ENCODE results near the gene RFX8. TPM values are rescaled to one million over a fixed set of nuclear protein-coding genes. Genes with fewer than 3 reads are reported as not detected.

The RFX8 gene
- polyA plus RNA-seq, 2 donors, result 0.08 TPM

DNA sequence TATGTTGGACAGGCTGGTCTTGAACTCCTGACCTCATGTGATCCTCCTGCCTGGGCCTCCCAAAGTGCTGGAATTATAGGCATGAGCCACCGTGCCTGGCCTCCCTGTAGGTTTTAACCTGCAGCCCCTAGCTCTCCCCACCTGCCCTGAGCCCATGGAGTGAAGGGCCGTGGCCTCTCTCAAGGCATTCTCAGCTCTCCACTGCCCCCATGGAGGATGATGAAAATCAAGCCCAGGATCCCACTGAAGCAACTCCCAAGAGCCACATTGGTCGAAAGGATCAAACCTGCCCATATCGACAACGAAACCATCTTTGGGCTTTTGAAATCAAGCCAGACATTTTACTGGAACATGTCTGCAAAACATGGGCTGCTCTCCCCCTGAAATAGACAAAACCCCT is 65.2 kb downstream of the RFX8 start:
- Histone ChIP-seq H3K4me1 (ENCODE audit: control insufficient read depth in 2 of 2, insufficient read depth in 2 of 2, low read length in 1 of 2) (no peaks in the 10 kb centered on the region), H3K27me3 (ENCODE audit: control insufficient read depth in 1 of 2, insufficient read depth in 2 of 2, low read length in 2 of 2) (no peaks in the 10 kb centered on the region), H3K27ac (ENCODE audit: low read depth in 2 of 2, low read length in 1 of 2) (no peak overlapping the region), H3K4me3 (ENCODE audit: low read depth in 1 of 2, low read length in 2 of 2) (no peak overlapping the region), H3K9me3 (ENCODE audit: control insufficient read depth in 2 of 2, insufficient read depth in 1 of 2, low read depth in 1 of 2, low read length in 1 of 2) (no peaks in the 10 kb centered on the region), H3K36me3 (ENCODE audit: control insufficient read depth in 2 of 2, insufficient read depth in 2 of 2, low read length in 1 of 2) (no peaks in the 10 kb centered on the region)
- 85 to 89% methylated on average over 5 of the region's 5 CpGs for WGBS, 2 donors

DNA sequence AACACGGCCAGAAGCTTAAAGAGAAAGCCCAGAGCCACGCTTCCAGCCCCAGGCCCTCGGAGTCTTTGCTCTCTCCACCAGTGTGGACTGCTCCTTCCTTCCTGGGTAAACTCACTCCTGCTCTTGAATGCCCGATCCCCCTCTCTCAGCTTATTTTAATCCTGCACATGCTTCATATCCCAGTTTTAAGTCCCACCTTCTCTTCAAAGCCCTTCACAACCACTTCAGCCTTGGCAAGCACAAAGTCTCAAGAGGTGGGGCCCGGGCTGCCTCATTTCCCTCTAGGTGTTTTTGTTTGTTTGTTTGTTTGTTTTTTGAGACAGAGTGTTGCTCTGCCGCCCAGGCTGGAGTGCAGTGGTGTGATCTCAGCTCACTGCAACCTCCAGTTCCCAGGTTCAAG is 66.0 kb downstream of the RFX8 start:
- WGBS, 2 donors, result 74 to 79% methylated on average over 6 of the region's 6 CpGs
- no peak overlapping the region for H3K27ac ChIP-seq (ENCODE audit: low read depth in 2 of 2, low read length in 1 of 2)
- H3K27me3 ChIP-seq (ENCODE audit: control insufficient read depth in 1 of 2, insufficient read depth in 2 of 2, low read length in 2 of 2), result no peaks in the 10 kb centered on the region
- no peak overlapping the region for H3K4me3 ChIP-seq (ENCODE audit: low read depth in 1 of 2, low read length in 2 of 2)
- no peaks in the 10 kb centered on the region for H3K36me3 ChIP-seq (ENCODE audit: control insufficient read depth in 2 of 2, insufficient read depth in 2 of 2, low read length in 1 of 2)
- H3K9me3 ChIP-seq (ENCODE audit: control insufficient read depth in 2 of 2, insufficient read depth in 1 of 2, low read depth in 1 of 2, low read length in 1 of 2), result no peaks in the 10 kb centered on the region
- H3K4me1 ChIP-seq (ENCODE audit: control insufficient read depth in 2 of 2, insufficient read depth in 2 of 2, low read length in 1 of 2), result no peaks in the 10 kb centered on the region

DNA sequence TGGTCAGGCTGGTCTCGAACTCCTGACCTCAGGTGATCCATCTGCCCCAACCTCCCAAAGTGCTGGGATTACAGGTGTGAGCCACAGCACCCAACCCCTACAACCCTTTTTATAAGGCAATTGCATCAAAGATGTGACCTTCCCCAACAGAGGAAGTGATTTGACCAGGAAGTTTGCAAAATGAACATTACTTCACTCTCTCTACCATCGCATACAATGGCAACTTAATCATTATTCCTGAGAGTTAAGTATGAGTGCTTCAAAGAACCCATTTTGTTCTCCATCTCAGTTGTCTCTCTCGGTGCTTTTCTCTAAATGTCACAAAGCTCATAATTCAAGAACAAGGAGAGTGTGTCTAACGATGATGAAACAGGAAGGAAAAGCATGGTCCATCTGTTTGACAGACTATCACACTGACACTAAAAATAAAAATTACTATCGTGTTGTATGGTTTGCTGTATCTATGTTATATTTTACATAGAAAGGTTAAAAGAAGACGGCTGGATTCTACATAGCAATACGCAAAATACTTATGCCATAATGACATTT is 69.5 kb downstream of the RFX8 start:
- no peaks in the 10 kb centered on the region for H3K9me3 ChIP-seq (ENCODE audit: control insufficient read depth in 2 of 2, insufficient read depth in 1 of 2, low read depth in 1 of 2, low read length in 1 of 2)
- H3K27ac ChIP-seq (ENCODE audit: low read depth in 2 of 2, low read length in 1 of 2), result no peak overlapping the region
- no peaks in the 10 kb centered on the region for H3K27me3 ChIP-seq (ENCODE audit: control insufficient read depth in 1 of 2, insufficient read depth in 2 of 2, low read length in 2 of 2)
- no peaks in the 10 kb centered on the region for H3K4me1 ChIP-seq (ENCODE audit: control insufficient read depth in 2 of 2, insufficient read depth in 2 of 2, low read length in 1 of 2)
- no peaks in the 10 kb centered on the region for H3K36me3 ChIP-seq (ENCODE audit: control insufficient read depth in 2 of 2, insufficient read depth in 2 of 2, low read length in 1 of 2)
- 71 to 76% methylated on average over 7 of the region's 7 CpGs for WGBS, 2 donors
- H3K4me3 ChIP-seq (ENCODE audit: low read depth in 1 of 2, low read length in 2 of 2), result no peak overlapping the region

DNA sequence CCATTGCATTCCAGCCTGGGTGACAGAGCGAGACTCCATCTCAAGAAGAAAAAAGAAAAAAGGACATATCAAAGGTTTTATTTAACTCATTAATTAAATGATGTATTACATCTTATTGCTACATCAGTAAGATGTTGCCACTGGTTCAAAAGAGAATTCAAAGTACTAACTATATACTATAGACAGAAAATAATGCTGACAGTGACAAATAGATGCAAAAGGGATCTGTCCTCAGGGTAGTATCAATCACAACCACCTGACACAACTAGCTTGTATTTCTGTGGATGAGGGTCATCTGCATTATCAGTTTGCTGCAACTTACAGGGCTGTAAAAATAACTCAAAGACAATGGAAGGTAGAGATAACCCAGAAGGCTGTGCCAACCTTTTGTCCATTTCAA is 71.2 kb downstream of the RFX8 start:
- Histone ChIP-seq H3K36me3 (ENCODE audit: control insufficient read depth in 2 of 2, insufficient read depth in 2 of 2, low read length in 1 of 2) (no peaks in the 10 kb centered on the region), H3K4me3 (ENCODE audit: low read depth in 1 of 2, low read length in 2 of 2) (no peak overlapping the region), H3K27ac (ENCODE audit: low read depth in 2 of 2, low read length in 1 of 2) (no peak overlapping the region), H3K27me3 (ENCODE audit: control insufficient read depth in 1 of 2, insufficient read depth in 2 of 2, low read length in 2 of 2) (no peaks in the 10 kb centered on the region), H3K9me3 (ENCODE audit: control insufficient read depth in 2 of 2, insufficient read depth in 1 of 2, low read depth in 1 of 2, low read length in 1 of 2) (no peaks in the 10 kb centered on the region), H3K4me1 (ENCODE audit: control insufficient read depth in 2 of 2, insufficient read depth in 2 of 2, low read length in 1 of 2) (peaks cover 0 to 1% of the 10 kb centered on the region in 2 donors)
- WGBS, 2 donors, result 100% methylated on average over 1 of the region's 1 CpG

DNA sequence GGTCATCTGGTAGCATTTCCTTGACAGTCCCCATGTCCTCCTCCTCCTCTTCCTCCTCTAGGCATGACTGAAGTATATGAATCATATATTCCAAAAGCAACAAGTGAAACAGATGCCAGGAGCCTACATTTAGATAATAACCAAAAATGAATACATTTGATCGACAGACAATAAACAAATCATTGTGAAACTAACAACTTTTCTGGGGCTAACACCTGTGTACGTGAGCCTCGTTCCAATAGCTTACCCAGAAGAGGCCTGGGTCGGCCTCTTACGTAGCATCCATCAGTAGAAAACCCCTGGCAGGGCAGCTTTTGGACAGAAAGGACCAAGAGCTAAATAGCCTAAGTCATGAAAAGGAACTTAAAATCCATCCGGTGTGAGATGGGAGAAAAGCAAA is 72.3 kb downstream of the RFX8 start:
- Histone ChIP-seq H3K27ac (ENCODE audit: low read depth in 2 of 2, low read length in 1 of 2) (no peak overlapping the region), H3K4me3 (ENCODE audit: low read depth in 1 of 2, low read length in 2 of 2) (no peak overlapping the region), H3K27me3 (ENCODE audit: control insufficient read depth in 1 of 2, insufficient read depth in 2 of 2, low read length in 2 of 2) (no peaks in the 10 kb centered on the region), H3K36me3 (ENCODE audit: control insufficient read depth in 2 of 2, insufficient read depth in 2 of 2, low read length in 1 of 2) (no peaks in the 10 kb centered on the region), H3K4me1 (ENCODE audit: control insufficient read depth in 2 of 2, insufficient read depth in 2 of 2, low read length in 1 of 2) (peaks cover 0 to 1% of the 10 kb centered on the region in 2 donors), H3K9me3 (ENCODE audit: control insufficient read depth in 2 of 2, insufficient read depth in 1 of 2, low read depth in 1 of 2, low read length in 1 of 2) (no peaks in the 10 kb centered on the region)
- 80 to 88% methylated on average over 6 of the region's 6 CpGs for WGBS, 2 donors

DNA sequence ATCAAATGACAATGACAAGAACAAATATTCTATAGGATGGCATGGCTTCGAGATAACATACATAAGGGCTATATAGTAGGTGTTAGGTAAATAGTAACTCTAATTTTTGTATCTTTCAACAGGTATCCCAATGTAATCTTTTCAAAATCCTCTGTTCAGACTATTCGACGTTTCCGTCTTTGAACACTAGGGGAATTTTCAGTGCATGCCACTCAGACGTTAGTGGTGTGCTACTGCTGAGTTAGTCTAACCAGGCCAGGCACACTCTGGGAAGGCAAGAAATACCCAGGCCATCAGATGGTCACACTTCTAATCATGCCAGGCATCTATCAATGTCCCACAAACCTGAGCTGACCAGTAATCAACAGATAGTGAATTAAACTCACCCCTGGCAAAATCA is 73.0 kb downstream of the RFX8 start:
- Histone ChIP-seq H3K9me3 (ENCODE audit: control insufficient read depth in 2 of 2, insufficient read depth in 1 of 2, low read depth in 1 of 2, low read length in 1 of 2) (no peaks in the 10 kb centered on the region), H3K4me3 (ENCODE audit: low read depth in 1 of 2, low read length in 2 of 2) (no peak overlapping the region), H3K27ac (ENCODE audit: low read depth in 2 of 2, low read length in 1 of 2) (no peak overlapping the region), H3K36me3 (ENCODE audit: control insufficient read depth in 2 of 2, insufficient read depth in 2 of 2, low read length in 1 of 2) (no peaks in the 10 kb centered on the region), H3K27me3 (ENCODE audit: control insufficient read depth in 1 of 2, insufficient read depth in 2 of 2, low read length in 2 of 2) (no peaks in the 10 kb centered on the region), H3K4me1 (ENCODE audit: control insufficient read depth in 2 of 2, insufficient read depth in 2 of 2, low read length in 1 of 2) (peaks cover 0 to 1% of the 10 kb centered on the region in 2 donors)
- 77 to 80% methylated on average over 5 of the region's 5 CpGs for WGBS, 2 donors

DNA sequence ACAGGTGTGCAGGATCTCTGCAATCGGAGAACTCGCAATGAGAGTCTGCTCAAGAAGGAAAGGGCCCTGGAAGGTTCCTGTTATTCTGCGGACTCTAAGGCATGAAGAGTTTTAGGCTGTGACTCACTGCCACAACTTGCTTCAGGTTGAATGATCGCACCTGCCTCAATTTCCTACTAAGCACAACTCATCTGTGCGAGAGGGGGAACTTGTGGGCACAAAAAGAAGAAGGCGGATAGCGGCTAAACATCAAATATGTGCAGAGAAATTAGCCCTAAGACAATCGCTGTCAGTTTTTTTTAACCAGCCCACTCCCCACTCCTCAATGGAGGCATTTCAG is 73.6 kb downstream of the RFX8 start:
- H3K36me3 ChIP-seq (ENCODE audit: control insufficient read depth in 2 of 2, insufficient read depth in 2 of 2, low read length in 1 of 2), result no peaks in the 10 kb centered on the region
- no peaks in the 10 kb centered on the region for H3K27me3 ChIP-seq (ENCODE audit: control insufficient read depth in 1 of 2, insufficient read depth in 2 of 2, low read length in 2 of 2)
- no peak overlapping the region for H3K4me3 ChIP-seq (ENCODE audit: low read depth in 1 of 2, low read length in 2 of 2)
- 80 to 88% methylated on average over 8 of the region's 8 CpGs for WGBS, 2 donors
- H3K9me3 ChIP-seq (ENCODE audit: control insufficient read depth in 2 of 2, insufficient read depth in 1 of 2, low read depth in 1 of 2, low read length in 1 of 2), result no peaks in the 10 kb centered on the region
- peaks cover 0 to 1% of the 10 kb centered on the region in 2 donors for H3K4me1 ChIP-seq (ENCODE audit: control insufficient read depth in 2 of 2, insufficient read depth in 2 of 2, low read length in 1 of 2)
- H3K27ac ChIP-seq (ENCODE audit: low read depth in 2 of 2, low read length in 1 of 2), result no peak overlapping the region

DNA sequence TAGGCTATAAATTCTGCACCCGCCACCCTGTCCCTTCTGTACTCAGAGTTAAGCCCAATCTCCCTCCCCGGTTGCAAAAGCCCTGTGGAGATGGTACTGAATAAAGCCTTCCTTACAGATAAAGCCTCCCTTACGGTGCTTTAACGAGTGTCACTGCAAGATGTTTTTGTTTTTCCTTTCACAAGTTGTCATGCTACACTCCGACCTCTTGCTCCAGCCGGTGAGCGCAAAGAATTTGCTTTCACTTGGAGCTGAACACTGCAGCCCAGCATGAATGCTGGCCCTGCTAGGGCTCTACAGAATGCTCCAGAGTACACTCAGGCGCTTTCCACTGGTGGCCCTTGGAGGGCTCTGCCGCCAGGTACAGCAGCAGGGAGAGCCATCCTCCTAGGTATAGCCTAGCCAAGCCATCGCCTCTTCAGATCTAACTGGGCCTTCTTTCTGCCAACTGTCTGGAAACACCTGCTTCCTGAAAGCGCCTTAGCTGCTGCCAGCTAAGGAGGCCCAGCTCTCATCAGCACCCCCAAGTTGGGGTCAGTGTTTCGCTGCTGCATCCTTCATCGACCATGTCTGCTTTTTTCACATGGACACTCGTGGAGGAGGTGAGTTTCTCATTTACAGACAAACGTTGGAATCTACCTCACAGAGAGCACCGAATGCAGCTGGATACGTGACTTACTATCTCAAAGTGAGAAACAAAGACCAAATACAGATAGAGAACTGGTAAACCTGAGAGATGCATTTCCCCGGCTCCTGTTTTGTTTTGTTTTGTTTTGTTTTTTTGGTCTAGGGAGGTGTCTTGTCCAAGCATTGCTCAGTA is 74.2 kb downstream of the RFX8 start:
- Histone ChIP-seq H3K27me3 (ENCODE audit: control insufficient read depth in 1 of 2, insufficient read depth in 2 of 2, low read length in 2 of 2) (no peaks in the 10 kb centered on the region), H3K4me3 (ENCODE audit: low read depth in 1 of 2, low read length in 2 of 2) (no peak overlapping the region), H3K4me1 (ENCODE audit: control insufficient read depth in 2 of 2, insufficient read depth in 2 of 2, low read length in 1 of 2) (peaks cover 0 to 1% of the 10 kb centered on the region in 2 donors), H3K27ac (ENCODE audit: low read depth in 2 of 2, low read length in 1 of 2) (no peak overlapping the region), H3K9me3 (ENCODE audit: control insufficient read depth in 2 of 2, insufficient read depth in 1 of 2, low read depth in 1 of 2, low read length in 1 of 2) (no peaks in the 10 kb centered on the region), H3K36me3 (ENCODE audit: control insufficient read depth in 2 of 2, insufficient read depth in 2 of 2, low read length in 1 of 2) (no peaks in the 10 kb centered on the region)
- 70 to 71% methylated on average over 18 of the region's 18 CpGs for WGBS, 2 donors

DNA sequence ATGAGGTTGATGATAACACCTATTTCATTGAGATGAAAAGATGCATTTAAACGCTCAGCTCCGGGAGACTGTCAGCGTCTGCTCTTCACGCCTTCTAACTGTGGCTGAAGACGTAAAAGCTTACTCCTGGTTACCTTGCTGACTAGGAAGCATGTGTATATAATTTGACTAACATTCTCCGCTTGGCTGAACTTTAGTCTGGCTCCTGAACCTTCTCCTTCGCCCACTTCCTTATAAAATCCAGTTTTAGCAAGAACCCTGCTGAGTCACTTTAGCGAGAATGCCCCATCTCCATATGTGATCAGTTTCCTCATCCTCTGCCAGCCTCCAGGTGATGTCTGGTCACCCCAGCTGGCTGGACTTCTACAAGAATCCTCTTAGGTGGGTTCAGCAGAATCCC is 74.9 kb downstream of the RFX8 start:
- Histone ChIP-seq H3K9me3 (ENCODE audit: control insufficient read depth in 2 of 2, insufficient read depth in 1 of 2, low read depth in 1 of 2, low read length in 1 of 2) (no peaks in the 10 kb centered on the region), H3K27me3 (ENCODE audit: control insufficient read depth in 1 of 2, insufficient read depth in 2 of 2, low read length in 2 of 2) (no peaks in the 10 kb centered on the region), H3K27ac (ENCODE audit: low read depth in 2 of 2, low read length in 1 of 2) (no peak overlapping the region), H3K4me1 (ENCODE audit: control insufficient read depth in 2 of 2, insufficient read depth in 2 of 2, low read length in 1 of 2) (peaks cover 0 to 1% of the 10 kb centered on the region in 2 donors), H3K36me3 (ENCODE audit: control insufficient read depth in 2 of 2, insufficient read depth in 2 of 2, low read length in 1 of 2) (no peaks in the 10 kb centered on the region), H3K4me3 (ENCODE audit: low read depth in 1 of 2, low read length in 2 of 2) (no peak overlapping the region)
- 47 to 55% methylated on average over 8 of the region's 8 CpGs for WGBS, 2 donors
